SU-DHL-6 (cell line): Measurements from ENCODE around the gene IGF2.

Source experiments
- CTCF ChIP-seq: fragments of 200-600 bp; sonication (generic); IDR thresholded peaks from one replicate; pipeline ENCODE4 v1.5.1; 2017; ENCODE audit warnings: antibody characterized with exemption, mild to moderate bottlenecking, low read length, moderate library complexity; ENCODE audit not compliant: insufficient read depth, poor library complexity, severe bottlenecking
- EZH2phosphoT487 ChIP-seq: fragments of 200-600 bp; sonication (generic), shearing (Covaris generic); conservative IDR thresholded peaks from 2 replicates; pipeline ENCODE4 v1.6.1; 2018; ENCODE audit warnings: mild to moderate bottlenecking, antibody characterized with exemption, low read length, moderate library complexity, mixed read lengths

- TF ChIP-seq CTCF (no peak), EZH2phosphoT487 (no peak)
Observed at GRCh38 chr11:2135018-2135569, 4.1 kb downstream of the IGF2 start.
